ENCODE measurements around the gene GNAL.

Gene GNAL

GRCh38 chr18:11882636-11883035 lies 193.6 kb downstream of the GNAL start:
- Histone ChIP-seq H4K91ac (ENCODE audit: low read length) (no peak overlapping the region), H3K36me3 (ENCODE audit: control insufficient read depth in 1 of 2, insufficient read depth in 2 of 2, low read depth in 1 of 2, low read length in 2 of 2) (peaks cover 31 to 58% of the 10 kb centered on the region in 2 experiments), H4K8ac (ENCODE audit: low read length) (no peak overlapping the region), H2AK5ac (ENCODE audit: low read length, severe bottlenecking) (no peak overlapping the region), H2AFZ (ENCODE audit: low read depth, low read length) (no peak overlapping the region), H3K79me1 (replicated peaks; ENCODE audit: low read length, poor library complexity, severe bottlenecking) (no peaks in the 10 kb centered on the region), H3K23ac (ENCODE audit: low read length in 2 of 2) (no peak overlapping the region), H3K27me3 (ENCODE audit: control insufficient read depth in 1 of 2, insufficient read depth in 1 of 2, low read length in 2 of 2) (no peaks in the 10 kb centered on the region), H2BK120ac (ENCODE audit: low read depth, low read length) (no peak overlapping the region), H3K14ac (ENCODE audit: low read length in 2 of 2) (no peak overlapping the region), H3K4ac (ENCODE audit: low read depth in 1 of 2, low read length in 2 of 2) (no peak overlapping the region), H2BK5ac (ENCODE audit: low read depth, low read length, poor library complexity, severe bottlenecking) (no peak overlapping the region), H3K4me3 (ENCODE audit: insufficient read depth in 1 of 2, low read depth in 1 of 2, low read length in 2 of 2) (no peak overlapping the region), H2BK15ac (ENCODE audit: low read depth, poor library complexity, severe bottlenecking) (no peak overlapping the region), H3K9me3 (ENCODE audit: control insufficient read depth, low read length) (no peaks in the 10 kb centered on the region), H3K9ac (ENCODE audit: low read length) (no peak overlapping the region), H2BK12ac (ENCODE audit: low read length in 2 of 2) (no peak overlapping the region), H3K4me2 (ENCODE audit: low read length, poor library complexity, severe bottlenecking) (no peak overlapping the region), H3K27ac (ENCODE audit: low read length, poor library complexity, severe bottlenecking) (no peak overlapping the region), H3K18ac (ENCODE audit: low read depth in 1 of 2, low read length in 2 of 2) (no peak overlapping the region), H3K4me1 (ENCODE audit: control insufficient read depth, insufficient read depth, low read depth, low read length) (no peaks in the 10 kb centered on the region)
- DNase-seq: no peak
- 75% methylated on average over 2 of the region's 4 CpGs for WGBS

DNA sequence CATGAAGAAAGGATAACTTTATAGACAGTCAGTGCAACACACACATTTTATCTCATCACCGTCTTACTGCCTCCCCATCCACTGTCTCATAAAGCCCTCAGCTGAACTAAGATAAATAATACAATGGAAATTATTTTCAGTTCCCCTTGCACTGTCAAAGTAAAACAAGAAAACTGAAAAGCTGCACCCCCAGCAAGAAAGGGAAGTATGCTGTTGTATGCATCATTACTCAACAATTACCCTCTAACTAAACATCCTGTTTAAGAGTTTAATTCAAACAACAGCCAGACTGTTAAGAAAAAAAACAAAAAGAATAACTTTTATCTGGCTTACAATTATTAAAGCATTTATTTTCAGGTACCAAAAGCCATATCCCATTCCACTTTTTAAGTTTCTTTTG lies 194.1 kb downstream of the GNAL start:
- Histone ChIP-seq H3K4me1 (ENCODE audit: control insufficient read depth, insufficient read depth, low read depth, low read length) (no peaks in the 10 kb centered on the region), H3K4me3 (ENCODE audit: insufficient read depth in 1 of 2, low read depth in 1 of 2, low read length in 2 of 2) (no peak overlapping the region), H2BK5ac (ENCODE audit: low read depth, low read length, poor library complexity, severe bottlenecking) (no peak overlapping the region), H2BK12ac (ENCODE audit: low read length in 2 of 2) (no peak overlapping the region), H2BK120ac (ENCODE audit: low read depth, low read length) (no peak overlapping the region), H3K18ac (ENCODE audit: low read depth in 1 of 2, low read length in 2 of 2) (no peak overlapping the region), H3K4ac (ENCODE audit: low read depth in 1 of 2, low read length in 2 of 2) (no peak overlapping the region), H3K14ac (ENCODE audit: low read length in 2 of 2) (no peak overlapping the region), H3K27ac (ENCODE audit: low read length, poor library complexity, severe bottlenecking) (no peak overlapping the region), H3K23ac (ENCODE audit: low read length in 2 of 2) (no peak overlapping the region), H3K27me3 (ENCODE audit: control insufficient read depth in 1 of 2, insufficient read depth in 1 of 2, low read length in 2 of 2) (no peaks in the 10 kb centered on the region), H2BK15ac (ENCODE audit: low read depth, poor library complexity, severe bottlenecking) (no peak overlapping the region), H2AFZ (ENCODE audit: low read depth, low read length) (no peak overlapping the region), H3K79me1 (replicated peaks; ENCODE audit: low read length, poor library complexity, severe bottlenecking) (no peaks in the 10 kb centered on the region), H4K8ac (ENCODE audit: low read length) (no peak overlapping the region), H3K9me3 (ENCODE audit: control insufficient read depth, low read length) (no peaks in the 10 kb centered on the region), H3K9ac (ENCODE audit: low read length) (no peak overlapping the region), H3K4me2 (ENCODE audit: low read length, poor library complexity, severe bottlenecking) (no peak overlapping the region), H2AK5ac (ENCODE audit: low read length, severe bottlenecking) (no peak overlapping the region), H3K36me3 (ENCODE audit: control insufficient read depth in 1 of 2, insufficient read depth in 2 of 2, low read depth in 1 of 2, low read length in 2 of 2) (peaks cover 35 to 63% of the 10 kb centered on the region in 2 experiments), H4K91ac (ENCODE audit: low read length) (no peak overlapping the region)
- peak; percentile 23 for DNase-seq
- 43% methylated on average over 1 of the region's 1 CpG for WGBS

- Histone ChIP-seq H3K27ac (ENCODE audit: low read length, poor library complexity, severe bottlenecking) (no peak overlapping the region), H3K14ac (ENCODE audit: low read length in 2 of 2) (no peak overlapping the region), H3K27me3 (ENCODE audit: control insufficient read depth in 1 of 2, insufficient read depth in 1 of 2, low read length in 2 of 2) (no peaks in the 10 kb centered on the region), H3K36me3 (ENCODE audit: control insufficient read depth in 1 of 2, insufficient read depth in 2 of 2, low read depth in 1 of 2, low read length in 2 of 2) (peaks cover 39 to 77% of the 10 kb centered on the region in 2 experiments), H3K9ac (ENCODE audit: low read length) (no peak overlapping the region), H4K91ac (ENCODE audit: low read length) (no peak overlapping the region), H2AFZ (ENCODE audit: low read depth, low read length) (no peak overlapping the region), H3K4me2 (ENCODE audit: low read length, poor library complexity, severe bottlenecking) (no peak overlapping the region), H2BK15ac (ENCODE audit: low read depth, poor library complexity, severe bottlenecking) (no peak overlapping the region), H2BK120ac (ENCODE audit: low read depth, low read length) (no peak overlapping the region), H3K4me1 (ENCODE audit: control insufficient read depth, insufficient read depth, low read depth, low read length) (no peaks in the 10 kb centered on the region), H3K4me3 (ENCODE audit: insufficient read depth in 1 of 2, low read depth in 1 of 2, low read length in 2 of 2) (no peak overlapping the region), H3K4ac (ENCODE audit: low read depth in 1 of 2, low read length in 2 of 2) (no peak overlapping the region), H3K79me1 (replicated peaks; ENCODE audit: low read length, poor library complexity, severe bottlenecking) (no peaks in the 10 kb centered on the region), H3K23ac (ENCODE audit: low read length in 2 of 2) (no peak overlapping the region), H4K8ac (ENCODE audit: low read length) (no peak overlapping the region), H2AK5ac (ENCODE audit: low read length, severe bottlenecking) (no peak overlapping the region), H3K9me3 (ENCODE audit: control insufficient read depth, low read length) (no peaks in the 10 kb centered on the region), H2BK5ac (ENCODE audit: low read depth, low read length, poor library complexity, severe bottlenecking) (no peak overlapping the region), H2BK12ac (ENCODE audit: low read length in 2 of 2) (no peak overlapping the region), H3K18ac (ENCODE audit: low read depth in 1 of 2, low read length in 2 of 2) (no peak overlapping the region)
- DNase-seq: no peak
- 93% methylated on average over 12 of the region's 12 CpGs for WGBS
Measured at GRCh38 chr18:11884396-11885030, 195.4 kb downstream of the GNAL start.

DNA sequence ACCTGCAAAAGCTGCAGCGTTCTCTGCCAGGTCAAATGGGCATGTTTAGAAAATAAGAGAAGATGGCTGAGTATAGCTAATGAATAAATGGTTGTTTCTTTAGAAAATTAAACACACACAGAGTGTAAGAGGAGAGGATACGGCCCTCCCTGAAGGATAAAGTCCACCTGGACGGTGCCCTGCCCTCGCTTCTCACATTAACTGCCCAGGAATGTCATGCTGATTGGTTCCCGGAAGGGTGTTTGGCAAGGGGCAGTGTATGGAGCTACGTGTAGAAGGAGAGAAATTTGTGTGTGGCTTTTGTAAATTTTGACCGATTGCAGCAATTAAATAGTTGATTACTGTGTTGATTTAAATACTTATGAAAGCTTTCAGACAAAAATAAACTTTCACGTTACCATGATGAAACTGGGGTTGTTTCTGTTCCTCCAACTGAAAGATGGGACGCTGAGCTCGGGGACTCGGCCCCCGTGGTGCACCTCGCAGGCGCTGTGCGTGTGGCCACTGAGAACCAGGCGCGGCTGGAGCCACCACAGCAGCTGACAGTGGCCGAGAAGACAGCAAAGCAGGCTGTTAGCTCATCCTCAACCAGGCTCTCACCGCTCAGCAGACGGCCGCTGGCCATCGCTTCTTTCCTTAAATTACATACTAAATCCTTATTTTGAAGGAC lies 196.3 kb downstream of the GNAL start:
- Histone ChIP-seq H3K18ac (ENCODE audit: low read depth in 1 of 2, low read length in 2 of 2) (no peak overlapping the region), H4K91ac (ENCODE audit: low read length) (no peak overlapping the region), H2BK12ac (ENCODE audit: low read length in 2 of 2) (no peak overlapping the region), H3K4me3 (ENCODE audit: insufficient read depth in 1 of 2, low read depth in 1 of 2, low read length in 2 of 2) (no peak overlapping the region), H3K14ac (ENCODE audit: low read length in 2 of 2) (no peak overlapping the region), H2BK15ac (ENCODE audit: low read depth, poor library complexity, severe bottlenecking) (no peak overlapping the region), H3K36me3 (ENCODE audit: control insufficient read depth in 1 of 2, insufficient read depth in 2 of 2, low read depth in 1 of 2, low read length in 2 of 2) (peaks cover 44 to 83% of the 10 kb centered on the region in 2 experiments), H4K8ac (ENCODE audit: low read length) (no peak overlapping the region), H3K4me2 (ENCODE audit: low read length, poor library complexity, severe bottlenecking) (no peak overlapping the region), H2AFZ (ENCODE audit: low read depth, low read length) (no peak overlapping the region), H3K4me1 (ENCODE audit: control insufficient read depth, insufficient read depth, low read depth, low read length) (no peaks in the 10 kb centered on the region), H3K27ac (ENCODE audit: low read length, poor library complexity, severe bottlenecking) (no peak overlapping the region), H3K27me3 (ENCODE audit: control insufficient read depth in 1 of 2, insufficient read depth in 1 of 2, low read length in 2 of 2) (no peaks in the 10 kb centered on the region), H2BK120ac (ENCODE audit: low read depth, low read length) (no peak overlapping the region), H3K23ac (ENCODE audit: low read length in 2 of 2) (no peak overlapping the region), H3K9me3 (ENCODE audit: control insufficient read depth, low read length) (no peaks in the 10 kb centered on the region), H2AK5ac (ENCODE audit: low read length, severe bottlenecking) (no peak overlapping the region), H2BK5ac (ENCODE audit: low read depth, low read length, poor library complexity, severe bottlenecking) (no peak overlapping the region), H3K9ac (ENCODE audit: low read length) (no peak overlapping the region), H3K4ac (ENCODE audit: low read depth in 1 of 2, low read length in 2 of 2) (no peak overlapping the region), H3K79me1 (replicated peaks; ENCODE audit: low read length, poor library complexity, severe bottlenecking) (no peaks in the 10 kb centered on the region)
- no peak for DNase-seq
- WGBS: 92% methylated on average over 16 of the region's 22 CpGs

All from mesenchymal stem cell (in vitro differentiated cells and primary cell).